GM12878 (cell line): ENCODE results near the gene AKAP13. TPM values are rescaled to one million over a fixed set of nuclear protein-coding genes. Genes with fewer than 3 reads are reported as not detected.

Experiments used
- ATAC-seq: fragments of 200-7000 bp; cut with Tn5 transposase; 3 replicates; pipeline ENCODE4 v1.9.1; 2020; ENCODE audit warnings: mild to moderate bottlenecking, moderate library complexity
- BruUV-seq: library from RNA; stranded (reverse); fragments of 400-500 nt; replicated peaks from 2 replicates; lab custom pipeline; 2021; lab: Mats Ljungman, UMichigan
- CTCF ChIA-PET: fragments of 300-600 bp; sonication (Branson Sonifier 250); formaldehyde crosslinking; extraction: SDS; loops from one replicate; lab custom pipeline; 2021; ENCODE audit warnings: inconsistent platforms; lab: Yijun Ruan, JAX
- POLR2A ChIA-PET: fragments of 350-600 bp; formaldehyde crosslinking; extraction: SDS; loops from one replicate; lab custom pipeline; 2021; ENCODE audit warnings: inconsistent platforms; lab: Charles Lee
- RAD21 ChIA-PET: fragments of 300-600 bp; sonication (Branson Sonifier 250); formaldehyde crosslinking; loops from one replicate; lab custom pipeline; 2023; ENCODE audit warnings: antibody characterized with exemption; ENCODE audit not compliant: unreplicated experiment; lab: Charles Lee
- SMC1A ChIA-PET: fragments of 300-600 bp; sonication (Branson Sonifier 250); formaldehyde crosslinking; loops from one replicate; lab custom pipeline; 2023; ENCODE audit not compliant: unreplicated experiment, uncharacterized antibody; lab: Charles Lee
- DNase-seq: peaks from one replicate; pipeline ENCODE4 v3.0.0-alpha.2; 2011; ENCODE audit warnings: low read depth, low spot score
- FAIRE-seq: peaks from 3 replicates; lab custom pipeline; 2011; peaks lifted over from hg19 to GRCh38; lab: Jason Lieb, UNC
- H2AFZ ChIP-seq: 2 replicates; pipeline ENCODE4 v1.6.0; 2011; ENCODE audit warnings: low read depth, low read length, control low read depth; ENCODE audit not compliant: control insufficient read depth
- H3K27ac ChIP-seq: 2 replicates; pipeline ENCODE4 v1.5.1; 2011; ENCODE audit warnings: control low read depth; ENCODE audit not compliant: control insufficient read depth, insufficient read depth
- H3K27me3 ChIP-seq, 2 experiments: replicated peaks in 1 of 2; 2 replicates each; pipeline versions ENCODE4 v1.6.0 to v1.6.1; 2011; ENCODE audit warnings: low read length in 1 of 2; ENCODE audit not compliant: control insufficient read depth in 2 of 2, insufficient read depth in 2 of 2
- H3K36me3 ChIP-seq, 2 experiments: 2 replicates each; pipeline ENCODE4 v1.5.1; 2011; ENCODE audit warnings: low read length in 1 of 2; ENCODE audit not compliant: control insufficient read depth in 2 of 2, insufficient read depth in 2 of 2
- H3K4me1 ChIP-seq: 2 replicates; pipeline ENCODE4 v1.6.1; 2011; ENCODE audit warnings: mild to moderate bottlenecking, low read length, moderate library complexity, mixed read lengths; ENCODE audit not compliant: control insufficient read depth, insufficient read depth
- H3K4me2 ChIP-seq: 2 replicates; pipeline ENCODE4 v1.6.0; 2011; ENCODE audit warnings: control low read depth; ENCODE audit not compliant: control insufficient read depth, insufficient read depth
- H3K4me3 ChIP-seq: fragments of 200-600 bp; sonication (generic); 2 replicates; pipeline ENCODE4 v1.5.1; 2016
- H3K79me2 ChIP-seq: 2 replicates; pipeline ENCODE4 v1.6.0; 2011; ENCODE audit warnings: low read length; ENCODE audit not compliant: control insufficient read depth, insufficient read depth
- H3K9ac ChIP-seq: 2 replicates; pipeline ENCODE4 v1.8.0; 2011; ENCODE audit warnings: low read length, control low read depth, mixed read lengths; ENCODE audit not compliant: control insufficient read depth, insufficient read depth
- H3K9me3 ChIP-seq: replicated peaks from 3 replicates; pipeline ENCODE4 v1.5.1; 2011; ENCODE audit warnings: mild to moderate bottlenecking, low read length; ENCODE audit not compliant: control insufficient read depth, insufficient read depth
- H4K20me1 ChIP-seq: 2 replicates; pipeline ENCODE4 v1.6.0; 2011; ENCODE audit not compliant: control insufficient read depth, insufficient read depth
- POLR2A ChIP-seq: IDR thresholded peaks from 2 replicates; pipeline ENCODE4 v1.6.1; 2011; ENCODE audit warnings: low read depth, mild to moderate bottlenecking, low read length
- RB1 ChIP-seq: fragments of 450-650 bp; formaldehyde crosslinking; IDR thresholded peaks from 2 replicates; pipeline ENCODE4 v1.6.1; 2017; ENCODE audit warnings: mild to moderate bottlenecking, borderline replicate concordance
- WGBS: methylation state at CpG from one replicate; pipeline ENCODE4 v1.1.6; 2016; ENCODE audit warnings: low lambda C conversion rate; ENCODE audit not compliant: insufficient replicate concordance, insufficient coverage; ENCODE audit errors: missing lambda C conversion rate; 5-methylcytosine and 5-hydroxymethylcytosine counted together
- in situ Hi-C: fragments of 300-500 bp; cut with MboI; formaldehyde crosslinking; loops from 9 replicates; pipeline ENCODE4 v1.14.3; 2018; ENCODE audit warnings: mixed read lengths
- intact Hi-C: fragments of 100-400 bp; cut with micrococcal nuclease; formaldehyde crosslinking; loops from one replicate; pipeline ENCODE4 v1.14.2; 2022; ENCODE audit not compliant: unreplicated experiment
- polyA plus RNA-seq, 11 experiments: library from polyadenylated mRNA; depleted of rRNA in 4 of 11; unstranded in 6 of 11; stranded (reverse) in 5 of 11; fragments of >200 nt; fragmentation: Nextera tagmentation in 4 of 11; fragmentation: Illumina TruSeq in 1 of 11; extraction: Ambion mirVana in 4 of 11; extraction: Trizol in 1 of 11; gene quantifications; 1 replicate in 1 of 11; 2 replicates in 10 of 11; pipeline versions ENCODE4 v1.2.1 to v1.2.3, GENCODE V29; 2011 to 2016; ENCODE audit warnings: inconsistent platforms in 2 of 11, missing spikeins in 2 of 11, low read depth in 1 of 11
- total RNA-seq, 4 experiments: library from RNA; depleted of rRNA in 3 of 4; stranded (reverse); fragments of >200 nt in 3 of 4; fragmentation: Illumina TruSeq in 1 of 4; extraction: Trizol in 1 of 4; gene quantifications; 2 replicates each; pipeline versions ENCODE4 v1.2.1 to v1.2.3, GENCODE V29; 2013 to 2021
- TF ChIP-seq, protein P1 (sequence below): fragments of 450-650 bp; formaldehyde crosslinking; IDR thresholded peaks from 2 replicates; pipeline ENCODE4 v1.4.0; 2022; ENCODE audit warnings: mild to moderate bottlenecking, moderate library complexity

AKAP13 gene
- total and polyA plus RNA-seq, 10 of the 15 experiments (the other 5 are each of a cell fraction or from before 2014, with no cell fraction given): 14.4 to 74.9 (median 55.1) TPM

DNA sequence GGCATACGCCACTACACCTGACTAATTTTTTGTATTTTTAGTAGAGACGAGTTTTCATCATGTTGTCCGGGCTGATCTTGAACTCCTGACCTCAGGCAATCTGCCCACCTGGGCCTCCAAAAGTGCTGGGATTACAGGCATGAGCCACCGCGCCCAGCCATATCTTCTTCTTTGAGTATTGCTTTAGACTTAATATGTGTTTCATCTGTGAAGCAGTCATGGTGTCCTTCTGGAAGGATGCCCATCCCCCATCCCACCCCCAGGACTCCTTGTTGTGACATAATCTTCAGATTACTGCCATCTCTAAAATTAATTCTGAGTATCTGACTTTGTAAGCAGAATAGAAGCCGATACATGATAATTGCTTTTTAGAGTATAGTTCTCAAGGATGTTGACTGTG is 356.7 kb downstream of the AKAP13 start:
- no peak for ATAC-seq
- no peaks in the 10 kb centered on the region for H3K79me2 ChIP-seq
- H3K27ac ChIP-seq: no peak overlapping the region
- ChIA-PET SMC1A (no interaction called here), POLR2A (no interaction called here), RAD21 (no interaction called here), CTCF (no interaction called here)
- DNase-seq: no peak
- H2AFZ ChIP-seq: no peak overlapping the region
- no peaks in the 10 kb centered on the region for H3K4me1 ChIP-seq
- H3K36me3 ChIP-seq: peaks cover 13 to 35% of the 10 kb centered on the region in 2 experiments
- H4K20me1 ChIP-seq: no peaks in the 10 kb centered on the region
- peaks cover 3% of the 10 kb centered on the region; the same call in 2 of the 3 replicates for H3K9me3 ChIP-seq
- H3K27me3 ChIP-seq: no peaks in the 10 kb centered on the region
- no peak overlapping the region for H3K4me3 ChIP-seq
- BruUV-seq: TSS peak; percentile 31
- WGBS: 98% methylated on average over 6 of the region's 6 CpGs
- in situ Hi-C loops: no loop called here
- no peak overlapping the region for H3K4me2 ChIP-seq
- no peak for TF ChIP-seq RB1
- H3K9ac ChIP-seq: no peak overlapping the region
- no peak for FAIRE-seq
- intact Hi-C loops: no loop called here

DNA sequence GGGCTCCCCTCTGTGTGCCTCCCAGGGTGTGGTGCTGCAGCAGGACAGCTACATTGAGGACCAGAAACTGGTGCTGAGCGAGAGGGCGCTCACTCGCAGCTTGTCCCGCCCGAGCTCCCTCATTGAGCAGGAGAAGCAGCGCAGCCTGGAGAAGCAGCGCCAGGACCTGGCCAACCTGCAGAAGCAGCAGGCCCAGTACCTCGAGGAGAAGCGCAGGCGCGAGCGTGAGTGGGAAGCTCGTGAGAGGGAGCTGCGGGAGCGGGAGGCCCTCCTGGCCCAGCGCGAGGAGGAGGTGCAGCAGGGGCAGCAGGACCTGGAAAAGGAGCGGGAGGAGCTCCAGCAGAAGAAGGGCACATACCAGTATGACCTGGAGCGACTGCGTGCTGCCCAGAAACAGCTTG is 360.6 kb downstream of the AKAP13 start:
- TF ChIP-seq, protein P1, sequence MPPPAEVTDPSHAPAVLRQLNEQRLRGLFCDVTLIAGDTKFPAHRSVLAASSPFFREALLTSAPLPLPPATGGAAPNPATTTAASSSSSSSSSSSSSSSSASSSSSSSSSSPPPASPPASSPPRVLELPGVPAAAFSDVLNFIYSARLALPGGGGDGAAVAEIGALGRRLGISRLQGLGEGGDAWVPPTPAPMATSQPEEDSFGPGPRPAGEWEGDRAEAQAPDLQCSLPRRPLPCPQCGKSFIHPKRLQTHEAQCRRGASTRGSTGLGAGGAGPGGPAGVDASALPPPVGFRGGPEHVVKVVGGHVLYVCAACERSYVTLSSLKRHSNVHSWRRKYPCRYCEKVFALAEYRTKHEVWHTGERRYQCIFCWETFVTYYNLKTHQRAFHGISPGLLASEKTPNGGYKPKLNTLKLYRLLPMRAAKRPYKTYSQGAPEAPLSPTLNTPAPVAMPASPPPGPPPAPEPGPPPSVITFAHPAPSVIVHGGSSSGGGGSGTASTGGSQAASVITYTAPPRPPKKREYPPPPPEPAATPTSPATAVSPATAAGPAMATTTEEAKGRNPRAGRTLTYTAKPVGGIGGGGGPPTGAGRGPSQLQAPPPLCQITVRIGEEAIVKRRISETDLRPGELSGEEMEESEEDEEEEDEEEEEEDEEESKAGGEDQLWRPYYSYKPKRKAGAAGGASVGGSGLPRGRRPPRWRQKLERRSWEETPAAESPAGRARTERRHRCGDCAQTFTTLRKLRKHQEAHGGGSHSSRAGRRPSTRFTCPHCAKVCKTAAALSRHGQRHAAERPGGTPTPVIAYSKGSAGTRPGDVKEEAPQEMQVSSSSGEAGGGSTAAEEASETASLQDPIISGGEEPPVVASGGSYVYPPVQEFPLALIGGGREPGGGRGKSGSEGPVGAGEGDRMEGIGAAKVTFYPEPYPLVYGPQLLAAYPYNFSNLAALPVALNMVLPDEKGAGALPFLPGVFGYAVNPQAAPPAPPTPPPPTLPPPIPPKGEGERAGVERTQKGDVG (CRISPR knock-in tag): no peak
- peak; percentile 44; the same call in 1 of the 2 replicates for TF ChIP-seq POLR2A
- in situ Hi-C loops (no loop called here), intact Hi-C loops (no loop called here)
- Histone ChIP-seq H3K9me3 (no peaks in the 10 kb centered on the region), H3K36me3 (peaks cover 33 to 44% of the 10 kb centered on the region in 2 experiments), H3K79me2 (no peaks in the 10 kb centered on the region), H3K27ac (no peak overlapping the region), H3K4me2 (no peak overlapping the region), H4K20me1 (no peaks in the 10 kb centered on the region), H2AFZ (no peak overlapping the region), H3K4me3 (no peak overlapping the region), H3K27me3 (no peaks in the 10 kb centered on the region), H3K9ac (no peak overlapping the region), H3K4me1 (no peaks in the 10 kb centered on the region)
- BruUV-seq: no TSS peak
- no peak for FAIRE-seq
- no peak for DNase-seq
- POLR2A ChIA-PET: no interaction called here
- CTCF ChIA-PET: interaction anchor here (0.9 to 1.3 kb wide), 3 partner anchors 11 kb away, joined by 3 to 4 read pairs (median 3); no protein-coding TSS in a partner anchor
- over 99% methylated on average over 20 of the region's 20 CpGs for WGBS
- RAD21 ChIA-PET: interaction anchor here (0.9 kb wide), 1 partner anchor 8 kb away, joined by 3 read pairs; no protein-coding TSS in a partner anchor
- ATAC-seq: no peak
- SMC1A ChIA-PET: interaction anchor here (0.9 kb wide), 1 partner anchor 37 kb away, joined by 4 read pairs; no protein-coding TSS in a partner anchor
